Neural cell (in vitro differentiated cells): Measurements from ENCODE around the gene MSANTD2.

ENCODE experiments used
- EZH2 ChIP-seq: fragments of 200-600, 300-800 bp; shearing (Covaris generic), sonication (generic); IDR thresholded peaks from 2 replicates; pipeline ENCODE4 v1.6.1; 2014; ENCODE audit warnings: antibody characterized with exemption, low read length, borderline replicate concordance, mild to moderate bottlenecking; ENCODE audit not compliant: insufficient read depth, poor library complexity, severe bottlenecking
- RAD21 ChIP-seq: fragments of 450-650 bp; conservative IDR thresholded peaks from 2 replicates; pipeline ENCODE4 v1.6.1; 2014; ENCODE audit warnings: antibody characterized with exemption, mild to moderate bottlenecking, moderate library complexity
- TF ChIP-seq, protein P1 (sequence below): fragments of 450-650 bp; IDR thresholded peaks from 2 replicates; pipeline ENCODE4 v1.5.1; 2014; ENCODE audit warnings: antibody characterized with exemption, mild to moderate bottlenecking, moderate library complexity; ENCODE audit not compliant: poor library complexity, severe bottlenecking
- TF ChIP-seq, protein P2 (sequence below): IDR thresholded peaks from 2 replicates; pipeline ENCODE4 v1.6.1; 2012; ENCODE audit warnings: borderline replicate concordance

GRCh38 chr11:124832571-124832970, 32.4 kb upstream of the MSANTD2 start:
- TF ChIP-seq, protein P1, sequence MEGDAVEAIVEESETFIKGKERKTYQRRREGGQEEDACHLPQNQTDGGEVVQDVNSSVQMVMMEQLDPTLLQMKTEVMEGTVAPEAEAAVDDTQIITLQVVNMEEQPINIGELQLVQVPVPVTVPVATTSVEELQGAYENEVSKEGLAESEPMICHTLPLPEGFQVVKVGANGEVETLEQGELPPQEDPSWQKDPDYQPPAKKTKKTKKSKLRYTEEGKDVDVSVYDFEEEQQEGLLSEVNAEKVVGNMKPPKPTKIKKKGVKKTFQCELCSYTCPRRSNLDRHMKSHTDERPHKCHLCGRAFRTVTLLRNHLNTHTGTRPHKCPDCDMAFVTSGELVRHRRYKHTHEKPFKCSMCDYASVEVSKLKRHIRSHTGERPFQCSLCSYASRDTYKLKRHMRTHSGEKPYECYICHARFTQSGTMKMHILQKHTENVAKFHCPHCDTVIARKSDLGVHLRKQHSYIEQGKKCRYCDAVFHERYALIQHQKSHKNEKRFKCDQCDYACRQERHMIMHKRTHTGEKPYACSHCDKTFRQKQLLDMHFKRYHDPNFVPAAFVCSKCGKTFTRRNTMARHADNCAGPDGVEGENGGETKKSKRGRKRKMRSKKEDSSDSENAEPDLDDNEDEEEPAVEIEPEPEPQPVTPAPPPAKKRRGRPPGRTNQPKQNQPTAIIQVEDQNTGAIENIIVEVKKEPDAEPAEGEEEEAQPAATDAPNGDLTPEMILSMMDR: no peak
- TF ChIP-seq RAD21 (no peak), EZH2 (no peak)
- TF ChIP-seq, protein P2, sequence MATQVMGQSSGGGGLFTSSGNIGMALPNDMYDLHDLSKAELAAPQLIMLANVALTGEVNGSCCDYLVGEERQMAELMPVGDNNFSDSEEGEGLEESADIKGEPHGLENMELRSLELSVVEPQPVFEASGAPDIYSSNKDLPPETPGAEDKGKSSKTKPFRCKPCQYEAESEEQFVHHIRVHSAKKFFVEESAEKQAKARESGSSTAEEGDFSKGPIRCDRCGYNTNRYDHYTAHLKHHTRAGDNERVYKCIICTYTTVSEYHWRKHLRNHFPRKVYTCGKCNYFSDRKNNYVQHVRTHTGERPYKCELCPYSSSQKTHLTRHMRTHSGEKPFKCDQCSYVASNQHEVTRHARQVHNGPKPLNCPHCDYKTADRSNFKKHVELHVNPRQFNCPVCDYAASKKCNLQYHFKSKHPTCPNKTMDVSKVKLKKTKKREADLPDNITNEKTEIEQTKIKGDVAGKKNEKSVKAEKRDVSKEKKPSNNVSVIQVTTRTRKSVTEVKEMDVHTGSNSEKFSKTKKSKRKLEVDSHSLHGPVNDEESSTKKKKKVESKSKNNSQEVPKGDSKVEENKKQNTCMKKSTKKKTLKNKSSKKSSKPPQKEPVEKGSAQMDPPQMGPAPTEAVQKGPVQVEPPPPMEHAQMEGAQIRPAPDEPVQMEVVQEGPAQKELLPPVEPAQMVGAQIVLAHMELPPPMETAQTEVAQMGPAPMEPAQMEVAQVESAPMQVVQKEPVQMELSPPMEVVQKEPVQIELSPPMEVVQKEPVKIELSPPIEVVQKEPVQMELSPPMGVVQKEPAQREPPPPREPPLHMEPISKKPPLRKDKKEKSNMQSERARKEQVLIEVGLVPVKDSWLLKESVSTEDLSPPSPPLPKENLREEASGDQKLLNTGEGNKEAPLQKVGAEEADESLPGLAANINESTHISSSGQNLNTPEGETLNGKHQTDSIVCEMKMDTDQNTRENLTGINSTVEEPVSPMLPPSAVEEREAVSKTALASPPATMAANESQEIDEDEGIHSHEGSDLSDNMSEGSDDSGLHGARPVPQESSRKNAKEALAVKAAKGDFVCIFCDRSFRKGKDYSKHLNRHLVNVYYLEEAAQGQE: no peak
